Measurements from ENCODE around the gene AADACL3. TPM values are rescaled to one million over a fixed set of nuclear protein-coding genes. Genes with fewer than 3 reads are reported as not detected.
A peak's percentile ranks its signal among the peaks of the same experiment; 100 is the strongest.

AADACL3 gene
- total and polyA plus RNA-seq, 9 of the 15 experiments (the other 6 are each of a cell fraction or from before 2014, with no cell fraction given), result not detected

DNA sequence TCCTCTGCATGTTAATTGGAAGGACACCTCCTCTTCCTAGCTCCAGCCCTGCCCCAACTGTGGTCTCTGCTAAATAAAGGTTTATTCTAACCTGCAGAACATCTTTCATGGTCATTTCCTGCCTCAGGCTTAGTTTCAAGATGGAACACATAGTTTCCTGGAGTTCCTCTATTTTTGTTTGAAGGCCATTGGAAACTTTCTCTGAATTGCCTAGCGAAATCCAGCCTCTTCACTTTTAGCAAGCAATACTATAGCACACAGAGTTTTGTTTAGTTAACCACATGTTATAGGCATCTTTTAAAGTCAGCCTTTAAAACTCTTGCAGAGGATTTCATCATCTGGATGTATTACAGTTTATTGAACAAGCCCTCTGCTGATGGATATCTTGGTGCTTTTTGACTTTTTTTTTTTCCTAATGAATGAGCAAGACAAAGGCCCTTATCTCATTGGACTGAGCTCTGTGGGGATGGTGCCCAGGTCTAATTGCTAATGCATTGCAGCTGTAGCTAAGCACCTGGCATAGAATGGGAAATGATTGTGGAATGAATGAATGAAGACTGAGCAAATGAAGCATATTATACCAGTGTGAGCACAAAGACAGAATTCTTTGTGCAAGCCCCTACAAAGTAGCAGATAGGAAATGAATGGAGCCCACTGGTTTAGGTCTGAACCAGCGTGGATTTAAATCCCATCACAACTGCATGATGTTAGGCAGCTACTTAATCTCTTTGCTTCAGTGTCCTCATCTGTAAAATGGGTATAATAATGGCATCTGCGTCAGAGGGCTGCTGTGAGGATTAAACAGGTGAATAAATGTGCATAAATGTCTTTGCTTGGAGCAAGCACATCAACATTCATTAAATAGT, 29.4 kb downstream of the AADACL3 start (continued):
- TF ChIP-seq TGIF2 (CRISPR knock-in tag; IDR thresholded peaks at IDR 0.05) (no peak), NBN (IDR thresholded peaks at IDR 0.05; ENCODE audit: low read depth) (peak; percentile 51; the same call in 1 of the 2 replicates), SNIP1 (IDR thresholded peaks at IDR 0.05; ENCODE audit: low read depth) (no peak), ZNF384 (IDR thresholded peaks at IDR 0.05; ENCODE audit: low read depth, low read length) (peak; percentile 95), HDAC8 (tag; IDR thresholded peaks at IDR 0.05) (0 out of 2 replicates have a peak, but pooled peaks have one; percentile 38), MEIS2 (IDR thresholded peaks at IDR 0.05; ENCODE audit: partially characterized antibody) (peak; percentile 49), CREB3 (tag; conservative IDR thresholded peaks at IDR 0.05; ENCODE audit: low read depth) (no peak), HMG20A (CRISPR knock-in tag; conservative IDR thresholded peaks at IDR 0.05) (no peak), SMARCC2 (IDR thresholded peaks at IDR 0.05; ENCODE audit: low read depth) (peak; percentile 60; the same call in 1 of the 2 replicates), CXXC5 (CRISPR knock-in tag; IDR thresholded peaks at IDR 0.05) (peak; percentile 58), ZNF644 (tag; IDR thresholded peaks at IDR 0.05; ENCODE audit: low read depth) (peak; percentile 60; the same call in 1 of the 2 replicates), EP300 (IDR thresholded peaks at IDR 0.05; ENCODE audit: low read length) (peak; percentile 98), TCF3 (CRISPR knock-in tag; IDR thresholded peaks at IDR 0.05) (0 out of 2 replicates have a peak, but pooled peaks have one; percentile 21), CEBPG (CRISPR knock-in tag; IDR thresholded peaks at IDR 0.05) (peak; percentile 95), CEBPG (tag; conservative IDR thresholded peaks at IDR 0.05 in 1 of 2, IDR thresholded peaks at IDR 0.05 in 1 of 2) (peak; percentile 97 to 100), TARDBP (IDR thresholded peaks at IDR 0.05) (no peak; the same call in 1 of the 2 replicates), BRD9 (IDR thresholded peaks at IDR 0.05; ENCODE audit: low read depth, partially characterized antibody) (peak; percentile 38), KAT7 (CRISPR knock-in tag; IDR thresholded peaks at IDR 0.05; ENCODE audit: borderline replicate concordance) (no peak), ZNF766 (CRISPR knock-in tag; conservative IDR thresholded peaks at IDR 0.05) (peak; percentile 99), PTTG1 (tag; IDR thresholded peaks at IDR 0.05; ENCODE audit: low read depth) (0 out of 2 replicates have a peak, but pooled peaks have one; percentile 16)
- TF ChIP-seq, protein P1, sequence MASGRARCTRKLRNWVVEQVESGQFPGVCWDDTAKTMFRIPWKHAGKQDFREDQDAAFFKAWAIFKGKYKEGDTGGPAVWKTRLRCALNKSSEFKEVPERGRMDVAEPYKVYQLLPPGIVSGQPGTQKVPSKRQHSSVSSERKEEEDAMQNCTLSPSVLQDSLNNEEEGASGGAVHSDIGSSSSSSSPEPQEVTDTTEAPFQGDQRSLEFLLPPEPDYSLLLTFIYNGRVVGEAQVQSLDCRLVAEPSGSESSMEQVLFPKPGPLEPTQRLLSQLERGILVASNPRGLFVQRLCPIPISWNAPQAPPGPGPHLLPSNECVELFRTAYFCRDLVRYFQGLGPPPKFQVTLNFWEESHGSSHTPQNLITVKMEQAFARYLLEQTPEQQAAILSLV (tag; IDR thresholded peaks at IDR 0.05), result peak; percentile 72
